Neural cell (in vitro differentiated cells): ENCODE results near the gene CC2D1A.

Experiments used
- CTCF ChIP-seq: fragments of 450-650 bp; IDR thresholded peaks from 2 replicates; pipeline ENCODE4 v1.5.1; 2014; ENCODE audit warnings: antibody characterized with exemption, mild to moderate bottlenecking, moderate library complexity; ENCODE audit not compliant: poor library complexity, severe bottlenecking
- EP300 ChIP-seq: fragments of 450-650 bp; conservative IDR thresholded peaks from 2 replicates; pipeline ENCODE4 v1.6.1; 2014; ENCODE audit warnings: antibody characterized with exemption, mild to moderate bottlenecking, moderate library complexity; ENCODE audit not compliant: poor library complexity, severe bottlenecking
- EZH2 ChIP-seq: fragments of 200-600, 300-800 bp; shearing (Covaris generic), sonication (generic); IDR thresholded peaks from 2 replicates; pipeline ENCODE4 v1.6.1; 2014; ENCODE audit warnings: antibody characterized with exemption, low read length, borderline replicate concordance, mild to moderate bottlenecking; ENCODE audit not compliant: insufficient read depth, poor library complexity, severe bottlenecking
- RAD21 ChIP-seq: fragments of 450-650 bp; conservative IDR thresholded peaks from 2 replicates; pipeline ENCODE4 v1.6.1; 2014; ENCODE audit warnings: antibody characterized with exemption, mild to moderate bottlenecking, moderate library complexity
- REST ChIP-seq: IDR thresholded peaks from 2 replicates; pipeline ENCODE4 v1.6.1; 2012; ENCODE audit warnings: borderline replicate concordance
- TAF1 ChIP-seq: IDR thresholded peaks from 2 replicates; pipeline ENCODE4 v1.6.1; 2012; ENCODE audit warnings: low read depth

GRCh38 chr19:13920940-13921747, 15.1 kb downstream of the CC2D1A start:
- TF ChIP-seq REST, result no peak
- no peak for TF ChIP-seq CTCF
- no peak for TF ChIP-seq EP300
- no peak for TF ChIP-seq RAD21
- no peak for TF ChIP-seq TAF1
- TF ChIP-seq EZH2, result no peak
